Measurements from ENCODE around the gene PACSIN2. TPM values are rescaled to one million over a fixed set of nuclear protein-coding genes. Genes with fewer than 3 reads are reported as not detected.

PACSIN2 gene
- total and polyA plus RNA-seq, 10 of the 15 experiments (the other 5 are each of a cell fraction or from before 2014, with no cell fraction given), result 0.93 to 78.7 (median 46.8) TPM

DNA sequence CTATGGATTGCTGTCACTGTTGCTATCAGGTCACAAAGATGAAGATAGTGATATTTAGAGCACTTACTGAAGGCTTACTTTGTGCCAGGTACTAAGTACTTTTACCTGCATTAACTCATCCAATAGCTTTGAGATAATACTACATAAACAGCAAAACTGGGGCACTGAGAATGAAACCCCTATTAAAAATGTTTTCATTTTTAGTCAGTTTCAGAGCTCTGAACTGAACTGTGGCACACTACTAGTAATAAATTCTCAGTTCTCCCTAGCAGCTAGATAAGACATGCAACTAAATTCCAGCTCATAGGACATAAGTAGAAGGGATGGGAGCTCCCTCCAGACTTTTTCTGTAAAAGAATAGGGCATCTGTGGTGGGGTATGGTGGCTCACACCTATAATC is 181.8 kb downstream of the PACSIN2 start (continued):
- TF ChIP-seq NKRF (conservative IDR thresholded peaks at IDR 0.05) (no peak), RUNX3 (IDR thresholded peaks at IDR 0.05; ENCODE audit: low read length) (no peak; the same call in 1 of the 2 replicates), NFIC (IDR thresholded peaks at IDR 0.05; ENCODE audit: low read depth, low read length) (peak; percentile 35; the same call in 1 of the 2 replicates), FOXK2 (IDR thresholded peaks at IDR 0.05) (no peak), RCOR1 (conservative IDR thresholded peaks at IDR 0.05; ENCODE audit: low read depth, low read length) (no peak), PML (IDR thresholded peaks at IDR 0.05; ENCODE audit: low read length) (no peak), BCLAF1 (IDR thresholded peaks at IDR 0.05) (no peak), ZBED1 (IDR thresholded peaks at IDR 0.05; ENCODE audit: borderline replicate concordance) (no peak), IKZF2 (IDR thresholded peaks at IDR 0.05) (peak in 1 of 2 experiments; percentile 18; a peak in 1 of 4 replicates), FOXM1 (IDR thresholded peaks at IDR 0.05; ENCODE audit: low read depth, low read length) (no peak), PAX8 (IDR thresholded peaks at IDR 0.05) (no peak), SP1 (IDR thresholded peaks at IDR 0.05; ENCODE audit: low read depth, low read length) (no peak), ELK1 (IDR thresholded peaks at IDR 0.05; ENCODE audit: low read depth, low read length) (no peak), CEBPB (IDR thresholded peaks at IDR 0.05; ENCODE audit: borderline replicate concordance in 1 of 2, low read depth in 2 of 2, low read length in 2 of 2) (no peak), MTA2 (IDR thresholded peaks at IDR 0.05; ENCODE audit: low read depth) (peak; percentile 56; the same call in 1 of the 2 replicates), RAD51 (IDR thresholded peaks at IDR 0.05) (no peak), EZH2 (IDR thresholded peaks at IDR 0.05; ENCODE audit: borderline replicate concordance, control insufficient read depth, low read depth, low read length) (no peak)
- TF ChIP-seq, protein P1, sequence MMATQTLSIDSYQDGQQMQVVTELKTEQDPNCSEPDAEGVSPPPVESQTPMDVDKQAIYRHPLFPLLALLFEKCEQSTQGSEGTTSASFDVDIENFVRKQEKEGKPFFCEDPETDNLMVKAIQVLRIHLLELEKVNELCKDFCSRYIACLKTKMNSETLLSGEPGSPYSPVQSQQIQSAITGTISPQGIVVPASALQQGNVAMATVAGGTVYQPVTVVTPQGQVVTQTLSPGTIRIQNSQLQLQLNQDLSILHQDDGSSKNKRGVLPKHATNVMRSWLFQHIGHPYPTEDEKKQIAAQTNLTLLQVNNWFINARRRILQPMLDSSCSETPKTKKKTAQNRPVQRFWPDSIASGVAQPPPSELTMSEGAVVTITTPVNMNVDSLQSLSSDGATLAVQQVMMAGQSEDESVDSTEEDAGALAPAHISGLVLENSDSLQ (IDR thresholded peaks at IDR 0.05), result no peak
- TF ChIP-seq, protein P2, sequence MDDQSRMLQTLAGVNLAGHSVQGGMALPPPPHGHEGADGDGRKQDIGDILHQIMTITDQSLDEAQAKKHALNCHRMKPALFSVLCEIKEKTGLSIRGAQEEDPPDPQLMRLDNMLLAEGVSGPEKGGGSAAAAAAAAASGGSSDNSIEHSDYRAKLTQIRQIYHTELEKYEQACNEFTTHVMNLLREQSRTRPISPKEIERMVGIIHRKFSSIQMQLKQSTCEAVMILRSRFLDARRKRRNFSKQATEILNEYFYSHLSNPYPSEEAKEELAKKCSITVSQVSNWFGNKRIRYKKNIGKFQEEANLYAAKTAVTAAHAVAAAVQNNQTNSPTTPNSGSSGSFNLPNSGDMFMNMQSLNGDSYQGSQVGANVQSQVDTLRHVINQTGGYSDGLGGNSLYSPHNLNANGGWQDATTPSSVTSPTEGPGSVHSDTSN (IDR thresholded peaks at IDR 0.05; ENCODE audit: insufficient replicate concordance, low read depth, low read length), result no peak
- TF ChIP-seq, protein P3, sequence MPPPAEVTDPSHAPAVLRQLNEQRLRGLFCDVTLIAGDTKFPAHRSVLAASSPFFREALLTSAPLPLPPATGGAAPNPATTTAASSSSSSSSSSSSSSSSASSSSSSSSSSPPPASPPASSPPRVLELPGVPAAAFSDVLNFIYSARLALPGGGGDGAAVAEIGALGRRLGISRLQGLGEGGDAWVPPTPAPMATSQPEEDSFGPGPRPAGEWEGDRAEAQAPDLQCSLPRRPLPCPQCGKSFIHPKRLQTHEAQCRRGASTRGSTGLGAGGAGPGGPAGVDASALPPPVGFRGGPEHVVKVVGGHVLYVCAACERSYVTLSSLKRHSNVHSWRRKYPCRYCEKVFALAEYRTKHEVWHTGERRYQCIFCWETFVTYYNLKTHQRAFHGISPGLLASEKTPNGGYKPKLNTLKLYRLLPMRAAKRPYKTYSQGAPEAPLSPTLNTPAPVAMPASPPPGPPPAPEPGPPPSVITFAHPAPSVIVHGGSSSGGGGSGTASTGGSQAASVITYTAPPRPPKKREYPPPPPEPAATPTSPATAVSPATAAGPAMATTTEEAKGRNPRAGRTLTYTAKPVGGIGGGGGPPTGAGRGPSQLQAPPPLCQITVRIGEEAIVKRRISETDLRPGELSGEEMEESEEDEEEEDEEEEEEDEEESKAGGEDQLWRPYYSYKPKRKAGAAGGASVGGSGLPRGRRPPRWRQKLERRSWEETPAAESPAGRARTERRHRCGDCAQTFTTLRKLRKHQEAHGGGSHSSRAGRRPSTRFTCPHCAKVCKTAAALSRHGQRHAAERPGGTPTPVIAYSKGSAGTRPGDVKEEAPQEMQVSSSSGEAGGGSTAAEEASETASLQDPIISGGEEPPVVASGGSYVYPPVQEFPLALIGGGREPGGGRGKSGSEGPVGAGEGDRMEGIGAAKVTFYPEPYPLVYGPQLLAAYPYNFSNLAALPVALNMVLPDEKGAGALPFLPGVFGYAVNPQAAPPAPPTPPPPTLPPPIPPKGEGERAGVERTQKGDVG (CRISPR knock-in tag; IDR thresholded peaks at IDR 0.05), result no peak

Measured in GM12878 (cell line).